GM06990 (cell line): ENCODE data around the gene B3GNT2.

Source experiments
- DNase-seq: peaks from one replicate; pipeline ENCODE4 v3.0.0-alpha.2; 2011; ENCODE audit not compliant: insufficient read length; ENCODE audit errors: extremely low read depth
- H3K27me3 ChIP-seq: replicated peaks from 2 replicates; pipeline ENCODE4 v1.6.0; 2011; ENCODE audit warnings: low read length; ENCODE audit not compliant: control insufficient read depth, insufficient read depth
- H3K36me3 ChIP-seq: 2 replicates; pipeline ENCODE4 v1.5.1; 2011; ENCODE audit warnings: low read length; ENCODE audit not compliant: control insufficient read depth, insufficient read depth
- H3K4me3 ChIP-seq: replicated peaks from 2 replicates; pipeline ENCODE4 v1.5.1; 2011; ENCODE audit warnings: low read depth, mild to moderate bottlenecking, control low read depth, low read length
- TF ChIP-seq, protein P1 (sequence below): IDR thresholded peaks from 2 replicates; pipeline ENCODE4 v1.5.1; 2011; ENCODE audit warnings: low read length, control low read depth, mild to moderate bottlenecking, inconsistent platforms; ENCODE audit not compliant: insufficient read depth, poor library complexity, severe bottlenecking

The B3GNT2 gene

DNA sequence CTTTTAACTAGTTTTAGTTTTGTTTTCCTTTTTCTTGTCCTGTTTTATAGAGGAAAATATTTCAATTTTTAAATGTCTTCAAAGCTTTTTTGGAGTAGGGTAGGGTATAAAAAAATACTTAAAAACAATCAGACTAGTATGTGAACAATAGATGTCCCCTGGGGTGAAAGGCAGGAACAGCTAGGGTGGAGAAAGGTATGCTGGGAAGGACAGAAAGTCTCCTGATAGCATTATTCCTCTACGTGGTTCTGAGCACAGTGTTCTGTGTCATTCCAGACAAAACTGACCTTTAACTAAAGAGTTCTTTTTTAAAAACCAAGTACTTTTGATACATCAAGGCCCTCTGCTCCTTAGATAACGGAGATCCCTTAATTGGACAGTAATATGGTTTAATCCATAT lies 32.1 kb upstream of the B3GNT2 start:
- no peak for DNase-seq
- H3K27me3 ChIP-seq = no peaks in the 10 kb centered on the region
- H3K36me3 ChIP-seq = no peaks in the 10 kb centered on the region
- TF ChIP-seq, protein P1, sequence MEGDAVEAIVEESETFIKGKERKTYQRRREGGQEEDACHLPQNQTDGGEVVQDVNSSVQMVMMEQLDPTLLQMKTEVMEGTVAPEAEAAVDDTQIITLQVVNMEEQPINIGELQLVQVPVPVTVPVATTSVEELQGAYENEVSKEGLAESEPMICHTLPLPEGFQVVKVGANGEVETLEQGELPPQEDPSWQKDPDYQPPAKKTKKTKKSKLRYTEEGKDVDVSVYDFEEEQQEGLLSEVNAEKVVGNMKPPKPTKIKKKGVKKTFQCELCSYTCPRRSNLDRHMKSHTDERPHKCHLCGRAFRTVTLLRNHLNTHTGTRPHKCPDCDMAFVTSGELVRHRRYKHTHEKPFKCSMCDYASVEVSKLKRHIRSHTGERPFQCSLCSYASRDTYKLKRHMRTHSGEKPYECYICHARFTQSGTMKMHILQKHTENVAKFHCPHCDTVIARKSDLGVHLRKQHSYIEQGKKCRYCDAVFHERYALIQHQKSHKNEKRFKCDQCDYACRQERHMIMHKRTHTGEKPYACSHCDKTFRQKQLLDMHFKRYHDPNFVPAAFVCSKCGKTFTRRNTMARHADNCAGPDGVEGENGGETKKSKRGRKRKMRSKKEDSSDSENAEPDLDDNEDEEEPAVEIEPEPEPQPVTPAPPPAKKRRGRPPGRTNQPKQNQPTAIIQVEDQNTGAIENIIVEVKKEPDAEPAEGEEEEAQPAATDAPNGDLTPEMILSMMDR = no peak
- H3K4me3 ChIP-seq = no peak overlapping the region

DNA sequence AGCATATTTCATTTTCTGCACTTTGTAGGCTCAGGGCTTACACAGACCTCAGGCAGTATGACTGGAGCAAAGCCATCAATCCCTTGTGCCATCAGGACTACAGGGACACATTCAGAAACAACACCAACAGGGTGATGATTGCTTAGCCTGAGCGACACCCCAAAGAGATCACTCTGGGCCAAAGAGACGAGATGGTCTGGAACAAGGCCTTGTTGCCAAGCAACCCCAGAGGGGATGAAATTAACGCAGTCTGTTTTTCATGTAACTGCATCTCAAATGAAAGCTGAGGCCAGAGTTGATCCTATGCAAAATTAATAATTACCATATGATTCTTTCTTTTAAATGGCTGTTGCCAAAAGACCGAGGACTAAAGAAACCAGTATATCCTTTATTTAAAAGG lies 20.2 kb upstream of the B3GNT2 start:
- Histone ChIP-seq H3K36me3 (no peaks in the 10 kb centered on the region), H3K4me3 (no peak overlapping the region), H3K27me3 (no peaks in the 10 kb centered on the region)
- TF ChIP-seq, protein P1 = no peak
- no peak for DNase-seq

DNA sequence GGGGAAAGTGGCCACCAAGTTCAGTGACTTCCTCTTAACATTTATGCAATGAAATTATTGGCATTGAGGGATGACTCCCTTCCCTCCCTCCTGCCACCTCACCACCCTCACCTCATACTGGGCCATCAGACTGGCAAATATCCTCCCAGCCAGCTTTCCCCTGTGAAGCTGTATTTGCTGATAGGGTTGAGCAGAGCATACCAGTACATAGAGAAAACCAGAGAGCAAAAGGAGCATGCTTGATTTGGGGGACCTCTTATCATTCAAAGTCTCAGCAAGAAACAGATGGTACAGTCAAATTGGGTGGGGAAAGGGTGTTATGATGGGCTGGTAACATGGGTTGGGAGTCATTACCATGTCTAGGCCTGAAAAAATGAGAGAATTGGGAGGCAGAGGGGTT lies 19.1 kb upstream of the B3GNT2 start:
- H3K36me3 ChIP-seq = no peaks in the 10 kb centered on the region
- no peaks in the 10 kb centered on the region for H3K27me3 ChIP-seq
- no peak overlapping the region for H3K4me3 ChIP-seq
- TF ChIP-seq, protein P1 = no peak
- no peak for DNase-seq

DNA sequence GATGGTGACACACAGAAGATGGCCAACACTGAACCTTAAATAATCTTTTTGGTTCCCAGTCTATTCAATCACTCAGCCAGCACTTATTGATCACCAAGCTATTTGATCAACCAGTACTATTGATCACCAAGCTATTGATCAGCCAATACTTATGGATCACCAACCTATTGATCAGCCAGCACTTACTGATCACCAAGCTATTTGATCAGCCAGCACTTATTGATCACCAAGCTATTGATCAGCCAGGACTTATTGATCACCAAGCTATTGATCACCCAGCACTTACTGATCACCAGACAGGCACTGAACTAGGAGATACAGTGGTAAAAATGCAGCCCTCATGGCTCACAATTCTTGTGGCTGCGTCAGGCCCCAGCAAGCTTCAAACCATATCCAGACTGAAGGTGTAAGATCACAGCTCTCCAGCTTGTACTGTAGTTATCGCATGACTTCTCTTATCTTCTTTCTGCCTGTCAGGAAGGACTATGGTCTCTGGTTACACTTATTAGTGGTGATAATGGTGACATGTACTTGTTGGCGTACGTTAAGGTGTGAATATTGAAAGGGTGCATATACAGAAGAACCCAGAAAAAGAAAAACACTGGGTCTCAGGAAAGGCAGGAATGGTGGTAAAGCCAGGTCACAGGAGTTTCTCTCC lies 18.4 kb upstream of the B3GNT2 start:
- Histone ChIP-seq H3K4me3 (no peak overlapping the region), H3K36me3 (no peaks in the 10 kb centered on the region), H3K27me3 (no peaks in the 10 kb centered on the region)
- TF ChIP-seq, protein P1 = no peak
- DNase-seq = no peak

DNA sequence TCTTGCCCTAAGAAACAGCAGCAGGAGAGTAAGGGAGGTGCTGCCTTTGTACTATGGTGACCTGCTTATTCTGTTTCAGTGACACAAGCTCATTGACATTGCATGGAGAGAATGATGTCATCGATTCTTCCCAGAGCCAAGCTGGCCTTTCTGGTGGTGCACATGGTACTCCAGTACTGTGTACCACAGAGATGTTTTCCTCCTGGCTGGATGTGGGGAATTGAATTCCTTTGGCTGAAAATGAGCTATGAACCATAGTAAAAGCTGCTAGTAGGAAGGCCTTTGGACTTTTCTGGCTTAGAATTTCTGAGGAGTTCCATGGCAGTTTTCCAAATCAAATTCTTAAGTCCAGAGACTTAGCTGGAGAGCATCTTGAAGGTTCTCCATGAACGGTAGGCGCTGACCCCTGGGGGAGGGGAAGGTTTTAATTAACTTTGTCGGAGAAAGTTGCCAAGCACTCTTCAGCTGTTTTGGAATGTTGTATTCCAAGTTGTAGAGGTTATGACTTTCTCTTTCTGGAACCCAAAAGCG lies 17.1 kb upstream of the B3GNT2 start:
- TF ChIP-seq, protein P1 = no peak
- Histone ChIP-seq H3K4me3 (no peak overlapping the region), H3K27me3 (no peaks in the 10 kb centered on the region), H3K36me3 (no peaks in the 10 kb centered on the region)
- no peak for DNase-seq
